Sigmoid colon (tissue), 7 donors: ENCODE data around the gene NOMO2. TPM values are rescaled to one million over a fixed set of nuclear protein-coding genes. Genes with fewer than 3 reads are reported as not detected.
"Not testable (repeated sequence)": the region's sequence is repeated elsewhere in the genome, so short reads cannot be mapped to it uniquely, and the experiment has no call there.

Source experiments
- DNase-seq: peaks from one replicate; pipeline ENCODE4 v3.0.0-alpha.2; 2019
- H3K27ac ChIP-seq, 4 donors: fragments of 200-600 bp; sonication (generic); one replicate each; pipeline ENCODE4 v1.5.1; 2016 to 2019; ENCODE audit warnings: mild to moderate bottlenecking in 1 of 4
- H3K27me3 ChIP-seq, 3 donors: fragments of 200-600 bp; sonication (generic); one replicate each; pipeline ENCODE4 v1.5.1; 2019; ENCODE audit warnings: mild to moderate bottlenecking in 1 of 3
- H3K36me3 ChIP-seq, 4 donors: fragments of 200-600 bp; sonication (generic); one replicate each; pipeline ENCODE4 v1.5.1; 2016 to 2019
- H3K4me1 ChIP-seq, 4 donors: fragments of 200-600 bp; sonication (generic); one replicate each; pipeline ENCODE4 v1.5.1; 2017 to 2019
- H3K4me3 ChIP-seq, 4 donors: fragments of 200-600 bp; sonication (generic); one replicate each; pipeline ENCODE4 v1.5.1; 2017 to 2019; ENCODE audit warnings: mild to moderate bottlenecking in 2 of 4, moderate library complexity in 1 of 4
- H3K9me3 ChIP-seq, 4 donors: fragments of 200-600 bp in 3 of 4; sonication (generic) in 3 of 4; one replicate each; pipeline versions ENCODE4 v1.5.1 to v1.6.1; 2013 to 2019
- WGBS, 2 donors: extraction: QIAGEN DNeasy Blood & Tissue Kit; methylation state at CpG; one replicate each; pipeline ENCODE4 v1.1.7; 2013; 5-methylcytosine and 5-hydroxymethylcytosine counted together
- intact Hi-C: fragments of 100-400 bp; cut with DNase I; formaldehyde crosslinking; loops from one replicate; pipeline ENCODE4 v1.15.1; 2023
- polyA plus RNA-seq, 3 donors: library from polyadenylated mRNA; stranded (reverse); fragments of 200-250 nt; gene quantifications; one replicate each; pipeline ENCODE4 v1.2.3, GENCODE V29; 2013
- total RNA-seq, 4 donors: library from RNA; depleted of rRNA; stranded (reverse); fragments of >200 nt; gene quantifications; one replicate each; pipeline ENCODE4 v1.1.0, GENCODE V29; 2016
- TF ChIP-seq, protein P1 (sequence below), 4 experiments: fragments of 450-650 bp in 3 of 4; fragments of 200-600 bp in 1 of 4; IDR thresholded peaks; one replicate each; pipeline ENCODE4 v1.5.1; 2016 to 2019; ENCODE audit warnings: antibody characterized with exemption in 4 of 4, mild to moderate bottlenecking in 3 of 4, moderate library complexity in 2 of 4
- donor health status: healthy with polysubstance abuse.
- donor health status: Bipolar disorder and iron deficiency.
- donor health status: healthy.

The NOMO2 gene
- total and polyA plus RNA-seq, 7 donors, result 12.0 to 76.3 (median 51.0) TPM

DNA sequence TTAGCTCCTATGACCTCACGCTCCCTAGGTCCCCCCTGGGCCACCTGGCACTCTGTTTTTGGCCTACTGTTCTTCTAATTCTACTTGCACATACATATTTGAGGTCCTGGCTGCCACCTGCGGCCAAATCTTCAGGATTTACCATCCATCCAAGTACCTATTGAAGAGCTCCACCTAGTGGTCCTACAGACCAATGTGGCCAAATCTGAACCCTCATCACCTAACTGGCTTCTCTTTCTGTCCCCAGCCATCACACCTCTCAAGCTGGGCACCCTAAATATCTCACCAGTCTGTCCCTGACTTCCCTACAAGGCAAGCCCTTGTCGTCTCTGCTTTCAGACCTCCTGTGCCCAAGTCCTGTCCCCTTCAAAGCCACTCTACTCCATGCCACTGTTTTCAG lies 24.9 kb downstream of the NOMO2 start:
- H3K27me3 ChIP-seq, H3K9me3 ChIP-seq, H3K4me1 ChIP-seq, intact Hi-C loops, H3K4me3 ChIP-seq, H3K27ac ChIP-seq, H3K36me3 ChIP-seq, DNase-seq: not testable (repeated sequence)
- 42 to 72% methylated on average over 2 of the region's 3 CpGs for WGBS, 2 donors
- TF ChIP-seq, protein P1, sequence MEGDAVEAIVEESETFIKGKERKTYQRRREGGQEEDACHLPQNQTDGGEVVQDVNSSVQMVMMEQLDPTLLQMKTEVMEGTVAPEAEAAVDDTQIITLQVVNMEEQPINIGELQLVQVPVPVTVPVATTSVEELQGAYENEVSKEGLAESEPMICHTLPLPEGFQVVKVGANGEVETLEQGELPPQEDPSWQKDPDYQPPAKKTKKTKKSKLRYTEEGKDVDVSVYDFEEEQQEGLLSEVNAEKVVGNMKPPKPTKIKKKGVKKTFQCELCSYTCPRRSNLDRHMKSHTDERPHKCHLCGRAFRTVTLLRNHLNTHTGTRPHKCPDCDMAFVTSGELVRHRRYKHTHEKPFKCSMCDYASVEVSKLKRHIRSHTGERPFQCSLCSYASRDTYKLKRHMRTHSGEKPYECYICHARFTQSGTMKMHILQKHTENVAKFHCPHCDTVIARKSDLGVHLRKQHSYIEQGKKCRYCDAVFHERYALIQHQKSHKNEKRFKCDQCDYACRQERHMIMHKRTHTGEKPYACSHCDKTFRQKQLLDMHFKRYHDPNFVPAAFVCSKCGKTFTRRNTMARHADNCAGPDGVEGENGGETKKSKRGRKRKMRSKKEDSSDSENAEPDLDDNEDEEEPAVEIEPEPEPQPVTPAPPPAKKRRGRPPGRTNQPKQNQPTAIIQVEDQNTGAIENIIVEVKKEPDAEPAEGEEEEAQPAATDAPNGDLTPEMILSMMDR (IDR thresholded peaks at IDR 0.05), result peak in 1 of 4 experiments; percentile 17

DNA sequence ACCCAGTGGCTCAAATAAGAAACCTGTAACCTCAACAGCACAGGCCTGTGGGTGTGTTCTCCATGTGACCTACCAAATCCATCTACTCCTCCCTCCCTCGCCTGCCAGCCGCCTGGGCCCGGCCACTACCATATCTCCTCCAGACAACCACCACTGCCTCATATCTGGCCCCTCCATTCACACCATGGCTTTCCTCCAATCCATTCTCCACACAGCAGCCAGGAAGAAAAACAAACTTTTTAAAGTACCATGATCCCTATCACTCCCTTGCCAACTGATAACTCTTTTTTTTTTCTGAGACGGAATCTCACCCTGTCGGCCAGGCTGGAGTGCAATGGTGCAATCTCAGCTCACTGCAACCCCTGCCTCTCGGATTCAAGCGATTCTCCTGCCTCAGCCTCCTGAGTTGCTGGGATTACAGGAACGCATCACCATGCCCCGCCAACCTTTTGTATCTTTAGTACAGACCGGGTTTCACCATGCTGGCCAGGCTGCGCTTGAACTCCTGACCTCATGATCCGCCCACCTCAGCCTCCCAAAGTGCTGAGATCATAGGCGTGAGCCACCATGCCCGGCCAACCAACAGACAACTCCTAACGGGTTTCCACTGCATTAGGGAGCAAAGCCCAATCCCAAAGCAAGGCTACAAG lies 26.3 kb downstream of the NOMO2 start:
- H3K4me1 ChIP-seq, H3K9me3 ChIP-seq, H3K27ac ChIP-seq, H3K4me3 ChIP-seq, intact Hi-C loops, H3K27me3 ChIP-seq, DNase-seq, H3K36me3 ChIP-seq: not testable (repeated sequence)
- 93 to 94% methylated on average over 15 of the region's 15 CpGs for WGBS, 2 donors

DNA sequence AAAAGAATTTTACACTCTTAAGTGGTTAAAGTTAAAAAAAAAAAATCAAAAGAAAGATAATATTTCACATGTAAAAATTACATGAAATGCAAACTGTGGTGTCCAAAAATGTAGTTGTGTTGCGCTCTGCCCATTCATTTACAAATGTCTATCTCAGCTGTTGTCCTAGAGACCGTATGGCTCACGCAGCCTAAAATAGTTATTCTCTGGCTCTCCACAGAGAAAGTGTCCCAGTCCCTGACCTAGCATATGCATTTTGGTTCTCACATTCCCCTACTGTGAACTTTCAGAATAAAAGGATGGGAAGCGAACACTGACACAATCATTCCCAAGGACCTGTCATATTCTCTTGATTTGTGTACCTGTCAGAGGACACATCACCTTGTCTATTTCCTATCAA lies 27.6 kb downstream of the NOMO2 start:
- H3K27ac ChIP-seq, H3K9me3 ChIP-seq, H3K36me3 ChIP-seq, H3K27me3 ChIP-seq, intact Hi-C loops, H3K4me3 ChIP-seq, H3K4me1 ChIP-seq, DNase-seq: not testable (repeated sequence)
- 100% methylated on average over 1 of the region's 4 CpGs; no CpG with 5 or more reads in 1 of the 2 donors for WGBS, 2 donors

DNA sequence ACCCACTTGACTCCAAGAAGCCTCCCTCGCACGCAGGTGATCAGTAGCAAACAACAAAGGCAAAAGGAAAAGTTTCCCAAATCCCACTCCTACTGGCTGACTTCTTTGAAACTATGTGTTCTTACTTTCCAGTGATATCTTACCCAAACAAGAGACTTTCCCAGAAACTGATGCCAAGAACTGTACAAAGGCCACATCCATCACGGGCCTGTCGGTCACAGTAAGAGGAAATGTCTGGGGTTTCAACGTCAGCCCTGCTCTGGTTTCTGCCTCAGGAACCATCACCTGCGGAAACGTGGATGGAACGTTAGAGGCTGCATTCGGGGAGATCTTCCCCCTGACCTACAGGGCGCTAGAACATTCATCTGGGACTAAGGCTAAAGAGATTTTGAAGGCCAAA lies 30.6 kb downstream of the NOMO2 start:
- H3K9me3 ChIP-seq, H3K27me3 ChIP-seq, H3K4me3 ChIP-seq, DNase-seq, H3K27ac ChIP-seq, H3K4me1 ChIP-seq, intact Hi-C loops: not testable (repeated sequence)
- 88 to 89% methylated on average over 6 to 7 of the region's 10 CpGs for WGBS, 2 donors
- H3K36me3 ChIP-seq, result peaks cover 0 to 12% (median 0%) of the 10 kb centered on the region in 4 donors

DNA sequence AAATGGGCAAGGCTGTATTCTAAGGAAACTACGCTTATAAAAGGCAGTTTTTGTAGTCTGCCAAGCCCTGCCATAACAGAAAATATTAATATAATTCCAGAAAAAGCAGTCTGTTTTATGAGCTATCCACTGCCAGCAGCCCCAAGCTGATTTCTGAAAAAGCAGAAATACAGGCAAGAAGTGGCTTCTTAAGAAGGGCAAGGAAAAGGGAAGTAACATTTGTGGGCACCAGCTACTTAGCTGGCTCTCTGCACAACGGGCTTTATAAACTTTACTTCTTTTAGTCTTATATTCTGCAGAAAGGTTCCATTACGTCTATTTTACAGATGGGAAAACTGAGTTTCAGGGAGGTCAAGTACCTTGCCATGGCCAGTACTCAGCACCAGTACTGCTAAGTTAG lies 31.6 kb downstream of the NOMO2 start:
- H3K27ac ChIP-seq, H3K9me3 ChIP-seq, intact Hi-C loops, H3K36me3 ChIP-seq, H3K4me1 ChIP-seq, H3K27me3 ChIP-seq, DNase-seq, H3K4me3 ChIP-seq: not testable (repeated sequence)
- 63 to 70% methylated on average over 2 of the region's 3 CpGs for WGBS, 2 donors

DNA sequence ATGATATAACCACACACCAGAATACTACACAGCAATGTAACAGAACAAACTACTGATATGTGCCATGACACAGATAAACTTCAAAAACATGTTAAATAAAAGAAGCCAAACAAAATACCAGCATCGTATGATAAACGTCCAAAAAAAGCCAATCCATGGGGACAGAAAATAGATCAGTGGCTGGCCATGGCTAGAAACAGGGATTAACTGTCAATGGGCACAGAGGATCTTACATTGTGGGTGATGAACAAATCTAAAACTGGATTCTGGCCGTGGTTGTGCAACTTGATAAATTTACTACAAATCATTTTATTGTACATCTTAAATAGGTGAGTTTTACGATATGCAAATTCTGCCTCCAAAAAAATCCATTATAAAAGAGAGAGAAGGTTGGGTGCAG lies 35.4 kb downstream of the NOMO2 start:
- H3K27ac ChIP-seq, intact Hi-C loops, H3K27me3 ChIP-seq, H3K4me3 ChIP-seq, H3K4me1 ChIP-seq, H3K9me3 ChIP-seq, H3K36me3 ChIP-seq: not testable (repeated sequence)
- DNase-seq, result peak; percentile 2
- WGBS, 2 donors, result 66 to 81% methylated on average over 4 of the region's 4 CpGs

DNA sequence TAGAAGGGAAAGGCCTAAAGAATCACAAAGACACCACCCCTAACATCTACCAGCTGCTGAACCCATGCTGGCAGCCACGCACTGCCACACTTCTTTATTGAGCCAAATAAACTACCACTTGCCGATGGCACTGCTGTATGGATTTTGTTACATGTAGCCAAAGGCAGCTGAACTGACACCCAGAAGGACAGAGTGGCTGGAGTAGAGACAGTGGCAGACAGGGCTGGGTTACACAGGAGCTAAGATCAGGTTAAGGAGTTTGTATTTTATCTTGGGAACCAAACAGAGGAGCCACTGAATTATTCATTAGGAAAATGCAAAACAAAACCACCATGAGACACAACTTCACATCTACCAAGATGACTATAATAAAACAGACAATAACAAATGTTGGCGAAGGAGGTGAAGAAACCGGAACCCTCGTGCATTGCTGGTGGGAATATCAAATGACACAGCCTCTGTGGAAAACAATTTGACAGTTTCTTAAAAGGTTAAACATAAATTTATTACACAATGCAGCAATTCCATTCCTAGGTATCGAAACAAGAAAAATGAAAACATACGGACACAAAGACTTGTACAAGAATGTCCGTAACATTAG lies 35.9 kb downstream of the NOMO2 start:
- H3K9me3 ChIP-seq, H3K27me3 ChIP-seq, intact Hi-C loops, H3K4me1 ChIP-seq, DNase-seq, H3K36me3 ChIP-seq, H3K27ac ChIP-seq, H3K4me3 ChIP-seq: not testable (repeated sequence)
- 97 to 98% methylated on average over 8 of the region's 8 CpGs for WGBS, 2 donors

DNA sequence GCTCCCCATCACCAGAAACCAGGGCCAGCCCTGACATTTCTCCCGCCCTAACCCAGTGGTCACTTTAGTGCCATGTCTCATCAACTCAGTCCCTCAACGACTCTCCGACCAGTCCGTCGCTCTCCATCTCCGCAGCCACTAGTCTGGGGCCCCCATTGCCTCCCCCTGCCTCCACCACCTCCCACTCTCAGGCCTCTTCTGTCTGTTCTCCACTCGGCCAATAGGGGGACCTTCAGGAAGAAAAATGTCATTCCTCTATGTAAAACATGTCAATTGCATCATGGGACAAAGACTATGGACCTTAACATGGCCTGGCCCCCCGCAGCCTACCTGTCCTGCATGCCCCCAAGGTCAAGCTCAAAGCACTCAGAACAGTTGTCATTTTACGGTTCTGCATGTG lies 39.3 kb downstream of the NOMO2 start:
- no CpG with 5 or more reads among the region's 9 CpGs for WGBS, 2 donors
- H3K9me3 ChIP-seq, H3K4me1 ChIP-seq, H3K27ac ChIP-seq, H3K27me3 ChIP-seq, H3K36me3 ChIP-seq, DNase-seq, H3K4me3 ChIP-seq, intact Hi-C loops: not testable (repeated sequence)

DNA sequence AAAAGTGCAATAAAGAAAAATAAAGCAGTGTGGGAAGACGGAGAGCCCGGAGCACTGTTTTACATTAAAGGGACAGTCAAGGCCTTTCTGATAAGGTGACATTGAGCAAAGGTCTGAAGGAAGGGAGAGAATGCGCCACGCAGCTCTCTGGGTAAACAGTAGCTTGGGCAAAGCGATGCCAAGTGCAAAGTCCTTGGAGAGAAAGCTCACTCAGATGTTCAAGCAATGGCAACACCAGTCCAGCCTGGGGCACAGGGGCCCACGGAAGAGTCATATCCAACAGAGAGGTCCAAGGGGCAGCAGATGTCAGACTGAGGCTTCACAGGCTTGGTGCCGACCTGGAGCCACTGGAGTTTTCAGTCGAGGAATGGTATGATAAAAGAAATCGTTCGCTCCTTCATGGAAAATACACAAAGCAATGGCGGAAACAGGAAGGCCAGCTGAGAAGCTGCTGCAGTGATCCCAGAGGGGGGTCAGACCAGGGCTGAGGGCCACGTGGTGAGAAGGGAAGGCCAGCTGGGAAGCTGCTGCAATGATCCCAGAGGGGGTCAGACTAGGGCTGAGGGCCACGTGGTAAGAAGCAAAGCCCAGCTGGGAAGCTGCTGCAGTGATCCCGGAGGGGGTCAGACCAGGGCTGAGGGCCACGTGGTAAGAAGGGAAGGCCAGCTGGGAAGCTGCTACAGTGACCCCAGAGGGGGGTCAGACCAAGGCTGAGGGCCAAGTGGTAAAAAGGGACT lies 40.3 kb downstream of the NOMO2 start:
- intact Hi-C loops, H3K9me3 ChIP-seq, H3K4me1 ChIP-seq, H3K27ac ChIP-seq, H3K27me3 ChIP-seq, H3K4me3 ChIP-seq, DNase-seq, H3K36me3 ChIP-seq: not testable (repeated sequence)
- WGBS, 2 donors, result no CpG with 5 or more reads among the region's 15 CpGs

DNA sequence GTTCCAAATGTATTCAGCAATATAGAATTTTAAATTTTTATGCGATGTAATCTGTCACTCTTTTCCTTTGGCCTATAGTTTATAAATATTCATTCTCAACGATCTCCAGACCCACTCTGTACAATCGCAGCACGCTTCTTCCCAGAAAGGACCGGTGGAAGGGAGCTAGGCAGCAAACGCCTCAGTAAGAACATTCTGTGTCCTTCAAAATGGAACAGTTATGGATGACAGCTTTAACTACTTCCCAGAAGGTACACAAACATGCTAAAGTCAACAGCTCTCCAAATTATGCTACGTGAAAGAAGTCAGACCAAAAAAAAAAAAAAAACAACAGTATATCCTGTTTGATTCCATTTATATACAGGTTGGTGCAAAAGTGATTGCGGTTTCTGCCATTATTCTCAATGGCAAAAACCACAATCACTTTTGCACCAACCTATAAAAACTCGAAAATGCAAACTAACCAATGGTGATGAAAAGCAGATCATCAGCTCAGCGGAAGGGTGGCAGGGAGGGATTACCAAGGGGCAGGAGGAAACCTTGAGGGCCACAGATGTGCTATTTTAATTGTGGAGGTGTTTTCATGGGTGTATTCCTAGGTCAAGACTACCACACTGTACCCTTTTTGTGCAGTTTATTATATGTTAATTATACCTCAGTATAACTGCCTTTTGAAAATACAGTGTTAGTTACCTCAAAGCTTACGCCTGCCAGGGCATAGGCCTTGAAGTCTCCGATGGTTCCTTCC lies 43.2 kb downstream of the NOMO2 start:
- H3K9me3 ChIP-seq, DNase-seq, H3K27ac ChIP-seq, H3K27me3 ChIP-seq, H3K36me3 ChIP-seq, H3K4me3 ChIP-seq, intact Hi-C loops, H3K4me1 ChIP-seq: not testable (repeated sequence)
- WGBS, 2 donors, result no CpG with 5 or more reads among the region's 12 CpGs

DNA sequence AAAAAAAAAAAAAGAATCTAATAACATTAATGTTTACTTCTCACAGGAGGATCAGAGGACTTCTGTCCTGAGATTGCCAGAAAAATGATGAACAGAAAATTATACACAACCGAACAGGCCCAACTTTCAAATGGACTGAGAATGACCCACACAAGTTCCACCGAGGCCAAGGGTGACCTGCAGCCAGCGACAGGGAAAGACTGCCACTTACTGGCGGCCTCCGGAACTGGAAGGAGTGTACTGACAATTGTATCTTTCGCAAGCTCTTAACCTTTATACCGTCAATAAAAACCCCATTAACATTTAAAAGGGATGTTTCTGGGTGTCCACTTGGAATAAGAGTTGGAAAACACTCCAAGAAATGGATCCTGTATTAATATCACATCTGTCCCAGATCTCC lies 63.5 kb downstream of the NOMO2 start:
- intact Hi-C loops, H3K27me3 ChIP-seq, DNase-seq, H3K4me3 ChIP-seq, H3K27ac ChIP-seq, H3K9me3 ChIP-seq, H3K36me3 ChIP-seq, H3K4me1 ChIP-seq: not testable (repeated sequence)
- no CpG with 5 or more reads among the region's 7 CpGs for WGBS, 2 donors
